HG02610 (cell line): Measurements from ENCODE around the gene ABHD10.

Experiments used
- ATAC-seq: cut with Tn5 transposase; IDR thresholded peaks from one replicate; pipeline ENCODE4 v1.9.1; 2021; ENCODE audit warnings: mild to moderate bottlenecking, moderate library complexity; ENCODE audit not compliant: unreplicated experiment

Gene ABHD10

DNA sequence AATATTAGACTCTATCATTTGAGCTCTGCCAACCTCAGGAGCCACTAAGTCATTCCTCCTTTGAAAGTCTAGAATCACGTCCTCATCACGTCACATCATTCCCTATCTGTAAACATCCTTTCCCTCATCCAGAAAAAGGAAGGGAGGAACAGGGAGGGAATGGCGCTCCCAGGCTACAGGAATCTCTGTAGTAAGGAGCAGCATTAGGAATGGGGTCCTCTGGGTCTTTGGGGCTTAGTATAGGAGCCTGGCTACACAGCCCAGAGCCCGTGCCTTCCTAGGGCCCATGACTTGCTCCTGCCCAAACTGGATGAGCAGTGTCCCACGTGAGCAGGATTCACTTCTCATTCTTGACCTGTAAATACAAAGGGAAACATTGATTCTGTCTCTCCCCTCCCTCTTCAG lies 21.5 kb downstream of the ABHD10 start:
- no peak for ATAC-seq

- ATAC-seq: no peak
Measured at GRCh38 chr3:112000966-112001365, 22.1 kb downstream of the ABHD10 start.

DNA sequence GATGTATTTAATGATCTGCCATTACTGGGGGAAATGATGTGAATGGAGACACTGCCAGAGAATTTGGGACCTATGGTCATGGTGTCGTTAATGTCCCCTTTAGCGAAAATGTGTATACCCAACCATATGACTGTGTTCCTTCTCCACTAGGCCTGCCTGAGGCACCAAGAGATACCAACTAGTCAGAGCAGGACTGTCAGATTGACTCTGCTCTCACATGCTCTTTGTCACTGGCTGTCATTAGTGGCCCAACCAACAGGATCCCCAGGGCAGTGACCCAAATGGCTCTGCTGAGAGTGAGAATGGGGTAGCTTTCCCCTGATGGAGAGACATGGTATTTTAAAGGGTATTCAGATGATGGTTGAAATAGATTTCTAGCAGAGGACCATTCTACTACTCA lies 22.7 kb downstream of the ABHD10 start:
- no peak for ATAC-seq

DNA sequence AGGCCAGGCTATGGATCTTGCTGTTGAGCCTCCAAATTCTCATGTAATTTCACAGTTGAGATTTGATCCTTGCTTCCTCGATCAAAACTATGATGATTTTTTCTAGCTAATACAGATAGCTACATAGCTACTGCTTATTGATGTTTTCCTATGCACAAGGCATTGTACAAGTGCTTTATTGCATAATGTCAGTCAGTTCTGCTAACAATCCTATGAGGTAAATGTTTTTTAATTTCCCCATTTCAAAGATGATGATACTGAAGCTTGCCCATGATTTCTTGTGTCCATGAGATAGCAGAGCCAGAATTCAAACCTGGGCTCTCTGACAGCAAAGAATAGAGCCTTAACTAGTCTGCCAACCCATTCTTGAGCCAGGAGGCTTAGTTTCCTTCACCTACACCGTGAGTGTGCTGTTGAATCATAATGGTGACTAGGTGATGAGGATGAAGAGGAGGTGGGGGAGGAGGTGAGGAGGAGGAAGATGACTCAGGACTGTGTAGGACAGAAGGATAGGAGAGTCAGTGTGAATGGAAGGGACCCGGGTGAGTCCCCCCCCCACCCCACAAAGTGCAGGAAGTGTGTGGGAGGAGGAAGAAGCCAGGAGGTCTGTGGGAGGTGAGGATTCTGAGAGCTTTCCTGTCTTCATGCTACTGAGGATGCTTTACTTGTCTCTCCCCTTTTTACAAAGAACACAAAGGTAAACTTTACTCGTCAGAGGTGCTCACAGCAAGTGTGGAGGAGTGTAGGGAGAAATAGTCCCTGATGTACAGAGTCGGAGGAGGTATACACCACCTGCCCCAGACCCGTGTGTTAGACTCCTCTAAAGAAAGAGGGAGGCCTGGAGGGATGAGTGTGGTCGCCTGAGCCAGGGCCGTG lies 23.5 kb downstream of the ABHD10 start:
- no peak for ATAC-seq

DNA sequence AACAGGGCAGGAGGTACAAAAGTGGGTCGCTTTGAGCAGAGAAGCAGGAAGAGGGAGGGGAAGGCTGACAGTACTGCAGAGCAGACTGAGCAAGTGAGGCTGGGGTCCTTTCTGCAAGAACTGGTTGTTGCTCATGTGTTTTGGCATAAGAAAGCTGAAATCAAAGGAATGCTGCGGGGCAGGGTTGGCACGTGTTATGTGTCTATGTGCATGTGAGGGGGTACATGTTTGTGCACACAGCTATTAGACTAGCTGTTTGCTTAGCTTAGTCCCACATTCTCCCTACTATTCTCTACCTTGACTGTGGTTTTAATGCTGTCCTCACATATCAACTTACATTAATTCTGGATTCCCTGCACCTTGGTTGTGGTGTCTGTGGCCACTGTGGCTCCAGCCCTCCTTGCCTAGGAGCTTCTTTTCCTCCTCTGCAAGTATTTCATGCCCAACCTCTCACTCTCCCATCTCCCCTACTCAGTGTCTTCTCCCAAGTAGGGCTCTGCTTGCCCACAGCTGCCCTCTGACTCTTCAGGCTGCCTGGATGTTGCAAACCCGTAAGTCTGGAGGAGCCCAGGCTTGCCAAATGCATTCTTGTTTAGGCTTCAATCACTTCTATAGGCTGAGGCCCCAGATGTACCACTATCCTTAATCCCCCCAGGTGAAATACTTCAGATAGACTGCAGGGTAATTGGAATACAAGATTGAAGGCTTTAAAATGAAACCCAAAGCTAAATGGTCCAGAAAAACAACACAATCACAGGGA lies 24.7 kb downstream of the ABHD10 start:
- no peak for ATAC-seq

DNA sequence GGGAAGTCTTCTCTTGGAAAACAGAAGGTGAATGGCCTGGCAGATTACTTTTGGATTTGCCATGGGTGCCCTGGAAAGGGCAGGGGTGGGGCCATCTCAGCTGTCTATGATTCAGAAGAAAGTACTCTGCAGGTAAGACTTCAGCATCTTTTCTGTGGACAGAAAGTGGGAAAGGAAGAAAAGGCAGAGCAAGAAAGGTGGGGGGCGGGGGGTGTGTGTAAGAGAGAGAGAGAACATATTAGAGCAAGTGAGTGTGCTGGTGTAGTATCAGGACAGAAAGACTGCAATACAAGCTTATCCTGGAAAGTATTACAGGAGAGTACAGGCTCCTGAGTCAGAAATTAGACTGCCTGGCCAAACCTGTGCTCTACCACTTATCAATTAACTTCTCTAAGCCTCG lies 25.4 kb downstream of the ABHD10 start:
- no peak for ATAC-seq

GRCh38 chr3:112004669-112005068 lies 25.8 kb downstream of the ABHD10 start:
- no peak for ATAC-seq

GRCh38 chr3:112005091-112005672 lies 26.4 kb downstream of the ABHD10 start:
- no peak for ATAC-seq

GRCh38 chr3:112007633-112008032 lies 28.8 kb downstream of the ABHD10 start:
- ATAC-seq: no peak

DNA sequence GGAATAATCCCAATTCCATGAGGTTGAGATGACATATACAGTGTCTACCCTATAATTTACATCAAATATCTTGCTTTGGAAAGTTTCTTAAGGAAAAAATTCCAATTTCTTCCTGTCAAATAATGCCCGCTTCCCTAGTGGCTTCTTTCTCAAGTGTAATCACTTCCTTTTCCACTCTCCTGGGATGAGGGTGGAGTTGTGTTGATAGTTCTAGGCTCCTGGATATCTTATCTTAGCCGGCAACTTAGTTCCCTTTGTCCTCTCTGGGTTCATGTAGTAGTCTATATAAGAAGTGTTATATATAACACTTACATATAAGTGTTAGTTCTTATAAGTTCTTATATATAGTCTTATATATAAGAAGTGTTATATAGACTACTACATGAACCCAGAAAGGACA lies 30.8 kb downstream of the ABHD10 start:
- ATAC-seq: no peak

DNA sequence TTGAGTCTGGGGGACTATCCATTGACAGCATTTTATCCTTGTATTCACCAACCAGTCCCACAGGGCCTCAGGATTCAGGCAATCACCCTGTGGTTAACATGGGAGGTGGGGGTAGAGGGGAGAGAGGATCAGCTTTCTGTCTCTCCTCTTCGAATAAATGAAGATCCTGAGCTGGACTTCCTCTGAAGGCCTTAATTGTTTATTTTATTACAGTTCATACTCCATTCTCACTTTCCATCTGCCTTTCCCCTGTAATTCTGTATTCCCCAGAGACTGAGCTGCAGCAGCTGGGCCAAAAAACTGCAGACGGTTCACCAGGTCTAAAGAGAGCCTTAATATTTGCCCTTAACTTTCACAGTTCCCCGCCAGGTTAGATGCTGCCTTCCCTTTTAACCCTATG lies 31.8 kb downstream of the ABHD10 start:
- ATAC-seq: no peak

GRCh38 chr3:112011376-112011940 lies 32.6 kb downstream of the ABHD10 start:
- ATAC-seq: no peak

GRCh38 chr3:112012205-112012992 lies 33.6 kb downstream of the ABHD10 start:
- ATAC-seq: no peak

DNA sequence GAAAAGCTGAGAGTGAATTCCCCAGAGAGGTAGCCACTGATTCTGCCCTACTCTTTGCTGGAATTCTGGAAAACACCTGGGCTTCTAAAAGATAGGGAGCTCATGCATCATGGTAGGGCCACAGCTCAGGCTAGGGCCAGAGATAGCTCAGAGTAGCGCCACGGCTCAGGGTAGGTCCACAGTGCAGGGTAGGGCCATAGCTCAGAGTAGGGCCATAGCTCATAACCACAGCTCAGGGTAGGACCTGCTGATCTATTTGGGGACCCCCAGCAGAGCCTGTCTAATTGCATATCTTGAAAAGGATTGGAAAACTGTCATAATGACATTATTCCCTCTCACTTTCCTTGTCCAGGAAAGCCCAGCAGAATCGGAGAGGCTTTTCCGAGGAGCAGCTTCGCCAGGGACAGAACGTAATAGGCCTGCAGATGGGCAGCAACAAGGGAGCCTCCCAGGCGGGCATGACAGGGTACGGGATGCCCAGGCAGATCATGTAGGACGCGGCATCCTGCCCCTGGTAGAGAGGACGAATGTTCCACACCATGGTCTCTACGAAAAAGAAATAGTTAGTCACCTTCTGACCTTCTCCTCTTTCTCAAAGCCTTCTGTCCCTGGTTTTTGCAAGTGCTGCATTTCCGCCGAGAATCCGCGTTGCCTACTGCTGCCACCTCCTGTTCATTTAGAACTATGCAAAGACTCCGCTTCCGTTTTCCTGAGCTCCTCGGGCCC lies 34.4 kb downstream of the ABHD10 start:
- peak; percentile 79 for ATAC-seq

DNA sequence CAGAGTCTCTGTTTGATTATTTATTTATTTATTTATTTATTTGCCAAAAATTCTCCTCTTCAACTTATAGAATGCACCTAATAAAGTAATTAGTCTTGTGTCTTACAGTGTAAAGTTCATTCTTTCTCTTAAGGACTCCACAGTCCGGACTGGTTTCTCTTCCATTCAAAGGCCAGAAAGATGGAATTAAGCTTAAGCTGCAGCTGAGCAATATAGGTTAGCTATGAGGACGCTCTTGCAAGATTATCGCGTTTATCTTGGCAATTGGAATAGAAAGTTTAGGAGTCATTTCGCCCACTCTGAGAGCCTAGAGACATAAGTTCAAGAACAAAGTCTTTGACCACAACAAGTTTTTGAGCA lies 34.9 kb downstream of the ABHD10 start:
- peak; percentile 22 for ATAC-seq

DNA sequence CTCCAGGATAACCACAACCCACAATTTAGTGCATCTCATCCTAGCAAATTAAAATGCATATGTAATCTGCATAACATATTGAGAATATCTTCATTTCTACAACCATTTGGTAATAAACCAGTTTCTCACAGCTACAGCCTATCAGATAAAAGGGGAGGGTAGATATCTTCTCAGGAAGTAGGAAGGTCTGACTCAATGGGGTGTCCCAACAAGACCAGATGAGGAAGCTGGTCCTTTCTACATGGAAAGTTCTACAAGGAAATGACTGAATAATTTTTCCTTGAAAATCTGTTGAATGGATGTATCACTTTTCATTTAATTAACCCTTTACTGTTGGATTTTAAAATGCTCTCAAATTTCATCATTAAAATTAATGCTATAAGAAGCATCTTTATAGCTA lies 38.3 kb downstream of the ABHD10 start:
- no peak for ATAC-seq

DNA sequence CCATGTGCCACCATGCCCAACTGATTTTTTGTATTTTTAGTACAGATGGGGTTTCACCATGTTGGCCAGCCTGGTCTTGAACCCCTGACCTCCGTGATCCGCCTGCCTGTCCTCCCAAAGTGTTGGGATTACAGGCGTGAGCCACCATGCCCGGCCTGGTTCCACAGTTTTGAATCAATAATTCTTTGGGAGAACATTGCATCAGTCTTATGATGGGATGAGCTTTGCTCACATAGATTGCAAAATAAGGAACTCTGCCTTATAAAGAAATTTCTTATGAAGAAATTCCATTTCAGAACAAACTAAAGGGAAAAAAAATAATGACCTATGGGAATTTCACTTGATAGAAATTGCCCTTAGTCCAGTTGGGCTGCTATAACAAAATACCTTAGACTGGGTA lies 39.9 kb downstream of the ABHD10 start:
- ATAC-seq: no peak

- no peak for ATAC-seq
Measured at GRCh38 chr3:112019716-112020115, 40.9 kb downstream of the ABHD10 start.

- no peak for ATAC-seq
Measured at GRCh38 chr3:112020674-112021085, 41.9 kb downstream of the ABHD10 start.

DNA sequence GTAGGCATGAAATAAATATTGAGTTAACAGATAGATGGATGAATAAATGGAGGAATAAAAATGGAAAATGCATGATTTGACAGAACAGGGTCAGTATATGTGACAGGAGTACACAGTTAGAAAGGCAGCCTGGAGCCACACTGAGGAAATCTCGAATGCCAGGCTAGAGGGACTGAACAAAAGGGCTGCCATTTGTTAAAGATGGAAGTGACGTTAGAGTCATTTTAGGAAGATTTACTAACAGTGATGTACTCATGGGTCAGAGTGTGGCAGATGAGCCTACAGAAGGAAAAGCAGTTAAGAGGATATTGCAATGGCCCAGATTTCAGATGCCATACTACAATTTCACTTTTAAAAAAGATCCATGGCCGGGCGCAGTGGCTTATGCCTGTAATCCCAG lies 48.3 kb downstream of the ABHD10 start:
- no peak for ATAC-seq
